Measurements from ENCODE around the gene TCTN1. TPM values are rescaled to one million over a fixed set of nuclear protein-coding genes. Genes with fewer than 3 reads are reported as not detected.
"Not testable (repeated sequence)": the region's sequence is repeated elsewhere in the genome, so short reads cannot be mapped to it uniquely, and the experiment has no call there.

Gene TCTN1
- polyA plus RNA-seq, result 24.2 TPM

- Mint-ChIP-seq H3K27ac (peak within 1 kb of the TSS; percentile 94 to 97 (median 97)), H3K4me1 (peaks cover 20 to 30% (median 23%) of the 10 kb centered on the region in 3 donors)
Measured at GRCh38 chr12:110613771-110614684, at the start of gene TCTN1. TSS of gene TCTN1 (plus strand) at chr12:110614129. CDS start at chr12:110614183, 54 bp downstream.

GRCh38 chr12:110564471-110564991, 49.4 kb upstream of the TCTN1 start:
- peaks cover 0 to 2% (median 0%) of the 10 kb centered on the region in 3 donors for H3K9me3 Mint-ChIP-seq
- no peaks in the 10 kb centered on the region for H3K27me3 Mint-ChIP-seq
- H3K4me1 Mint-ChIP-seq, result peaks cover 49 to 63% (median 55%) of the 10 kb centered on the region in 3 donors
- H3K27ac Mint-ChIP-seq, result peak overlapping the region; percentile 85 to 98 (median 93)
- H3K4me3 Mint-ChIP-seq, result no peak overlapping the region
- H3K36me3 Mint-ChIP-seq, result peaks cover 5% of the 10 kb centered on the region

More at GRCh38 chr12:110613771-110614684, at the start of gene TCTN1:
- peak within 1 kb of the TSS; percentile 90 to 96 (median 94) for H3K4me3 Mint-ChIP-seq
- H3K36me3 Mint-ChIP-seq, result peaks cover 2% of the 10 kb centered on the region
- no peaks in the 10 kb centered on the region for H3K27me3 Mint-ChIP-seq
- H3K9me3 Mint-ChIP-seq, result no peaks in the 10 kb centered on the region

GRCh38 chr12:110565894-110566871, 47.7 kb upstream of the TCTN1 start:
- Mint-ChIP-seq H3K27me3 (no peaks in the 10 kb centered on the region), H3K4me1 (peaks cover 44 to 55% (median 49%) of the 10 kb centered on the region in 3 donors), H3K4me3 (peak overlapping the region in 2 of 4 donors; percentile 28 to 59), H3K36me3 (peaks cover 10% of the 10 kb centered on the region), H3K27ac (peak overlapping the region; percentile 2 to 84 (median 58)), H3K9me3 (peaks cover 0 to 8% (median 3%) of the 10 kb centered on the region in 3 donors)

- peak overlapping the region in 2 of 3 donors; percentile 58 to 84 for H3K27ac Mint-ChIP-seq
- H3K4me1 Mint-ChIP-seq, result peaks cover 40 to 51% (median 46%) of the 10 kb centered on the region in 3 donors
- H3K4me3 Mint-ChIP-seq, result peak overlapping the region in 1 of 4 donors; percentile 6
- peaks cover 2 to 9% (median 8%) of the 10 kb centered on the region in 3 donors for H3K9me3 Mint-ChIP-seq
- peaks cover 10% of the 10 kb centered on the region for H3K36me3 Mint-ChIP-seq
- no peaks in the 10 kb centered on the region for H3K27me3 Mint-ChIP-seq
Measured at GRCh38 chr12:110566993-110567392, 46.9 kb upstream of the TCTN1 start.

- Mint-ChIP-seq H3K27ac (no peak overlapping the region), H3K4me3 (no peak overlapping the region), H3K36me3 (peaks cover 8% of the 10 kb centered on the region)
Measured at GRCh38 chr12:110568752-110569151, 45.2 kb upstream of the TCTN1 start.

GRCh38 chr12:110569838-110570237, 44.1 kb upstream of the TCTN1 start:
- H3K9me3 Mint-ChIP-seq, H3K27me3 Mint-ChIP-seq, H3K4me3 Mint-ChIP-seq, H3K36me3 Mint-ChIP-seq: not testable (repeated sequence)
- Mint-ChIP-seq H3K27ac (peak overlapping the region in 1 of 3 donors; percentile 23), H3K4me1 (peaks cover 30 to 33% (median 33%) of the 10 kb centered on the region in 3 donors)

More at GRCh38 chr12:110568752-110569151, 45.2 kb upstream of the TCTN1 start:
- H3K9me3 Mint-ChIP-seq, result peaks cover 2 to 10% (median 8%) of the 10 kb centered on the region in 3 donors
- H3K27me3 Mint-ChIP-seq, result no peaks in the 10 kb centered on the region
- H3K4me1 Mint-ChIP-seq, result peaks cover 35 to 41% (median 36%) of the 10 kb centered on the region in 3 donors

DNA sequence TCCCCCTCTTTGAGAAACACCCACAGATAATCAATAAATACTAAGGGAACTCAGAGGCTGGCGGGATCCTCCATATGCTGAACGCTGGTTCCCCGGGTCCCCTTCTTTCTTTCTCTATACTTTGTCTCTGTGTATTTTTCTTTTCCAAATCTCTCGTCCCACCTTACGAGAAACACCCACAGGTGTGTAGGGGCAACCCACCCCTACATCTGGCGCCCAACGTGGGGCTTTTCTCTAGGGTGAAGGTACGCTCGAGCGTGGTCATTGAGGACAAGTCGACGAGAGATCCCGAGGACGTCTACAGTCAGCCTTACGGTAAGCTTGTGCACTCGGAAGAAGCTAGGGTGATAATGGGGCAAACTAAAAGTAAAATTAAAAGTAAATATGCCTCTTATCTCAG, 43.1 kb upstream of the TCTN1 start:
- H3K27me3 Mint-ChIP-seq, H3K27ac Mint-ChIP-seq, H3K36me3 Mint-ChIP-seq, H3K9me3 Mint-ChIP-seq: not testable (repeated sequence)
- peaks cover 30 to 35% (median 34%) of the 10 kb centered on the region in 3 donors for H3K4me1 Mint-ChIP-seq
- H3K4me3 Mint-ChIP-seq, result peak overlapping the region in 1 of 4 donors; percentile 17

DNA sequence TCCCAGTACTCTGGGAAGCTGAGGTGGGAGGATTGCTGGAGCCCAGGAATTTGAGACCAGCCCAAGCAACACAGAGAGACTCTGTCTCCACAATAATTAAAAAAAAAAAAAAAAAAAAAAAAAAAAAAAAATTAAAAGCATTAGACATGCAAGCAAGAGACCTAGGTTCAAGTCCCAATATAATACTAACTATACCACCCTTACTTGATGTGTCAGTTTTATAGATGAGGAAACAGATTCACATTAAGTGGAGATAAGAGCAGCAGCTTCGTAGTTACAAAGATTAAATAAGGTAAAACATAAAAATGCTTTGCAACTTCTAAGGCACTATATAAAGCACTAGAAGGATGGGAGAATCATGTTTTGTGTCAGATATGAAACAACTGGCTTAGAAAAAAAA, 39.9 kb upstream of the TCTN1 start:
- H3K4me3 Mint-ChIP-seq, result no peak overlapping the region
- no peak overlapping the region for H3K27ac Mint-ChIP-seq
- H3K27me3 Mint-ChIP-seq, result no peaks in the 10 kb centered on the region
- H3K36me3 Mint-ChIP-seq, result peaks cover 6% of the 10 kb centered on the region
- H3K9me3 Mint-ChIP-seq, result peaks cover 2 to 10% (median 8%) of the 10 kb centered on the region in 3 donors
- H3K4me1 Mint-ChIP-seq, result peaks cover 33 to 41% (median 35%) of the 10 kb centered on the region in 3 donors

DNA sequence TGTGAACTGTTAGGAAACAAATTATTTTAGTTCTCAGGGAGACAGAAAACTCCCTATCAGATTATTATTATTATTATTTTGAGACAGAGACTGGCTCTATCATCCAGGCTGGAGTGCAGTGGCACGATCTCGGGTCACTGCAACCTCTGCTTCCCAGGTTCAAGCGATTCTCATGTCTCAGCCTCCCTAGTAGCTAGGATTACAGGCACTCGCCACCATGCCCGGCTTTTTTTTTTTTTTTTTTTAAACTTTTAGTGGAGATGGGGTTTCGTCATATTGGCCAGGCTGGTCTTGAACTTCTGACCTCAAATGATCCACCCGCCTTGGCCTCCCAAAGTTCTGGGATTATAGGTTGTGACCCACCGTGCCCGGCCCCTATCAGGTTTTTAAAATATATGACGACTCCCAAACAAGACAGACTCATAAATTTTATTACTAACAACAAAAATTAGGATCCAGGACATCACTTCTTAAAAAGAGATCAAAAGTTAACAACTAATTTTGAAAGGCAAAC, 39.2 kb upstream of the TCTN1 start:
- H3K9me3 Mint-ChIP-seq, H3K27ac Mint-ChIP-seq, H3K36me3 Mint-ChIP-seq, H3K27me3 Mint-ChIP-seq, H3K4me3 Mint-ChIP-seq: not testable (repeated sequence)
- peaks cover 41 to 42% (median 42%) of the 10 kb centered on the region in 3 donors for H3K4me1 Mint-ChIP-seq

- Mint-ChIP-seq H3K4me3 (peak overlapping the region in 1 of 4 donors; percentile 68), H3K4me1 (peaks cover 41 to 47% (median 42%) of the 10 kb centered on the region in 3 donors), H3K27ac (peak overlapping the region in 1 of 3 donors; percentile 20), H3K27me3 (no peaks in the 10 kb centered on the region), H3K9me3 (peaks cover 2 to 6% (median 2%) of the 10 kb centered on the region in 3 donors), H3K36me3 (peaks cover 2% of the 10 kb centered on the region)
Measured at GRCh38 chr12:110575326-110575725, 38.6 kb upstream of the TCTN1 start.

- H3K27me3 Mint-ChIP-seq, result no peaks in the 10 kb centered on the region
- peaks cover 44 to 58% (median 49%) of the 10 kb centered on the region in 3 donors for H3K4me1 Mint-ChIP-seq
- H3K9me3 Mint-ChIP-seq, result peaks cover 0 to 5% (median 2%) of the 10 kb centered on the region in 3 donors
- peak overlapping the region in 2 of 4 donors; percentile 61 to 78 for H3K4me3 Mint-ChIP-seq
- no peaks in the 10 kb centered on the region for H3K36me3 Mint-ChIP-seq
- H3K27ac Mint-ChIP-seq, result peak overlapping the region; percentile 46 to 57 (median 47)
Measured at GRCh38 chr12:110576504-110576903, 37.4 kb upstream of the TCTN1 start.

DNA sequence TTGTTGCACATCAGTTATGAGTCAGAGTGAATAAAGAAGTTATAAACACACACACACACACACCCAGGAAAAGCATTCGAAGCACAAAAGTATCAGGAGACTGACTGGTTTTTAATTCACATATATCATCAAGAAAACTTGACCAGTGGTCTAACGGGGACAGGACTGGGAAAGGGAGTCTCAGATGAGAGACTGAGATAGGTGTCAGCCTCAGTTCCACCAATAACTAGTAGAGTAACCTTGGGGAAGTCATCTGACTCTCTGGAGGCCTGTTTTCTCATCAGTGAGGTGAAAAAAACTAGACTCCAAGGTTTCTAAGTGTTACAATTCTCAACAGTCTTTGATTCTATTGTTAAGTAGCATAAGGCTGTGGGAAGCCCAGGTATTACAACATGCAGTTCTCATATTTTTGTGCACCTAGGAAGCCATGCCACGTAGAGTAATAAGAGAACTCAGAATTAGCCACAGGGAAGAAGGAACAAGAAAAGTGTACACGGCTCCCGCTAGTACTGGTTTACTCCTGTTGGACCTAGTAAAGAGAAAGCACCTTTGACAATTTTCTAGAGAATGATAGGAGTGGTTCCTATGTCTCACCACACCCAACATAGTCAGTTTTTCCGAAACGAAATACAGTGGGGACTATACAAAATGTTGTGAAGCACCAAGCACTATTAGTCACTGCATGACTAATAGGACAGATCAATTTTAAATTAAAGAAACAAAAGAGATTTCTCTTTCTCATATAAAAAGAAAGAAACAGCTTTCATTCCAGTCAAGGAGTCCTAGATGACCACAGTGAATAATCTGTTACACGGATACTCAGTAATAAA, 35.9 kb upstream of the TCTN1 start:
- Mint-ChIP-seq H3K4me1 (peaks cover 45 to 61% (median 49%) of the 10 kb centered on the region in 3 donors), H3K27me3 (no peaks in the 10 kb centered on the region), H3K4me3 (peak overlapping the region; percentile 63 to 94 (median 79)), H3K36me3 (no peaks in the 10 kb centered on the region), H3K27ac (peak overlapping the region; percentile 77 to 95 (median 94)), H3K9me3 (no peaks in the 10 kb centered on the region)

Measured in IgD-negative memory B cell (primary cell).